K562 (cell line): ENCODE measurements around the gene BOD1L2. TPM values are rescaled to one million over a fixed set of nuclear protein-coding genes. Genes with fewer than 3 reads are reported as not detected.

Source experiments
- ATAC-seq: fragments of 200-7000 bp; cut with Tn5 transposase; 3 replicates; pipeline ENCODE4 v1.9.1; 2020; ENCODE audit warnings: moderate library complexity
- BruUV-seq: library from RNA; stranded (reverse); fragments of 400-500 nt; replicated peaks from 2 replicates; lab custom pipeline; 2021; lab: Mats Ljungman, UMichigan
- CTCF ChIA-PET: fragments of 300-600 bp; formaldehyde crosslinking; extraction: SDS; loops from one replicate; lab custom pipeline; 2021; ENCODE audit warnings: low intra/inter-chr PET ratio; lab: Yijun Ruan, JAX
- POLR2A ChIA-PET: fragments of 300-600, 350-650 bp; sonication (Branson Sonifier 250); formaldehyde crosslinking; extraction: SDS; loops from one replicate; lab custom pipeline; 2021; ENCODE audit warnings: antibody characterized with exemption, inconsistent platforms; lab: Yijun Ruan, JAX
- DNase-seq, 4 experiments: peaks; one replicate each; pipeline versions ENCODE4 v3.0.0 to v3.0.0-alpha.2; 2011 to 2018; ENCODE audit warnings: low spot score in 3 of 4, mixed read lengths in 3 of 4; ENCODE audit errors: extremely low read depth in 1 of 4
- FAIRE-seq: peaks from 2 replicates; lab custom pipeline; 2011; peaks lifted over from hg19 to GRCh38; lab: Jason Lieb, UNC
- H2AFZ ChIP-seq: 2 replicates; pipeline ENCODE4 v1.6.0; 2011; ENCODE audit warnings: low read depth, low read length, control low read depth, inconsistent platforms
- H3K27ac ChIP-seq: fragments of 200-600 bp; 3 replicates; pipeline ENCODE4 v1.8.0; 2011; ENCODE audit warnings: low read depth, mild to moderate bottlenecking, control low read depth, inconsistent platforms, low read length, moderate library complexity, mixed read lengths; ENCODE audit errors: extremely low read depth
- H3K27me3 ChIP-seq, 2 experiments: fragments of 300-600 bp in 1 of 2; 2 replicates in 1 of 2; 3 replicates in 1 of 2; pipeline versions ENCODE4 v1.6.0 to v1.8.0; 2011; ENCODE audit warnings: inconsistent platforms in 2 of 2, low read length in 2 of 2, mild to moderate bottlenecking in 1 of 2, mixed read lengths in 1 of 2, moderate library complexity in 1 of 2; ENCODE audit not compliant: control insufficient read depth in 2 of 2, insufficient read depth in 2 of 2
- H3K36me3 ChIP-seq: fragments of 300-600 bp; 3 replicates; pipeline ENCODE4 v1.8.0; 2011; ENCODE audit warnings: mild to moderate bottlenecking, low read length, inconsistent platforms; ENCODE audit not compliant: control insufficient read depth, insufficient read depth
- H3K4me1 ChIP-seq, 2 experiments: fragments of 200-600 bp in 1 of 2; replicated peaks in 1 of 2; 2 replicates in 1 of 2; 3 replicates in 1 of 2; pipeline versions ENCODE4 v1.5.1 to v1.8.0; 2011; ENCODE audit warnings: inconsistent platforms in 2 of 2, low read length in 2 of 2, mild to moderate bottlenecking in 1 of 2, mixed read lengths in 1 of 2, moderate library complexity in 1 of 2; ENCODE audit not compliant: control insufficient read depth in 2 of 2, insufficient read depth in 2 of 2
- H3K4me2 ChIP-seq: 2 replicates; pipeline ENCODE4 v1.6.1; 2011; ENCODE audit warnings: low read length, control low read depth, inconsistent platforms, mixed read lengths; ENCODE audit not compliant: insufficient read depth
- H3K4me3 ChIP-seq: fragments of 200-600 bp; sonication (generic), shearing (Covaris generic); 2 replicates; pipeline ENCODE4 v1.5.1; 2016; ENCODE audit warnings: control low read depth, inconsistent platforms
- H3K79me2 ChIP-seq: fragments of 200-600 bp; 3 replicates; pipeline ENCODE4 v1.8.0; 2011; ENCODE audit warnings: low read length, inconsistent platforms; ENCODE audit not compliant: control insufficient read depth, insufficient read depth
- H3K9ac ChIP-seq, 2 experiments: 2 replicates each; pipeline versions ENCODE4 v1.6.0 to v1.6.1; 2011; ENCODE audit warnings: low read depth in 2 of 2, low read length in 2 of 2, control low read depth in 1 of 2, inconsistent platforms in 1 of 2, mild to moderate bottlenecking in 1 of 2, mixed read lengths in 1 of 2; ENCODE audit not compliant: insufficient read depth in 1 of 2
- H3K9me1 ChIP-seq: one replicate; pipeline ENCODE4 v1.6.0; 2011; ENCODE audit warnings: inconsistent platforms, mild to moderate bottlenecking, low read length, moderate library complexity; ENCODE audit not compliant: control insufficient read depth, insufficient read depth
- H3K9me3 ChIP-seq: replicated peaks from 2 replicates; pipeline ENCODE4 v1.5.1; 2011; ENCODE audit warnings: low read depth, low read length, inconsistent platforms; ENCODE audit not compliant: control insufficient read depth, insufficient read depth
- H4K20me1 ChIP-seq: replicated peaks from 2 replicates; pipeline ENCODE4 v1.6.1; 2011; ENCODE audit warnings: low read length, inconsistent platforms, mixed read lengths; ENCODE audit not compliant: control insufficient read depth, insufficient read depth
- FOS ChIP-seq: IDR thresholded peaks from 3 replicates; pipeline ENCODE4 v1.6.1; 2011; ENCODE audit not compliant: insufficient read length; ENCODE audit errors: extremely low read depth
- FOXJ2 ChIP-seq: fragments of 200-800 bp; sonication (Bioruptor generic); IDR thresholded peaks from 2 replicates; pipeline ENCODE4 v1.6.1; 2016; ENCODE audit warnings: missing genetic modification characterization, missing compliant biosample characterization
- MED1 ChIP-seq: sonication (generic); formaldehyde crosslinking; IDR thresholded peaks from 2 replicates; pipeline ENCODE4 v1.8.1; 2023; ENCODE audit warnings: missing genetic modification reagents, borderline replicate concordance
- MYC ChIP-seq, 2 experiments: fragments of 250-450 bp in 1 of 2; sonication (Bioruptor Pico) in 1 of 2; IDR thresholded peaks; 2 replicates each; pipeline versions ENCODE4 v1.5.1 to v1.6.1; 2012 to 2021; ENCODE audit warnings: low read depth in 2 of 2, borderline replicate concordance in 1 of 2, improper control_type of control experiment in 1 of 2, low read length in 1 of 2, mild to moderate bottlenecking in 1 of 2, moderate library complexity in 1 of 2
- ZNF407 ChIP-seq: fragments of 450-650 bp; IDR thresholded peaks from 2 replicates; pipeline ENCODE4 v1.6.1; 2016; ENCODE audit warnings: low read depth
- WGBS: fragments of 100-300 bp; shearing (Covaris generic); methylation state at CpG from one replicate; pipeline ENCODE4 v1.1.6; 2016; ENCODE audit warnings: low coverage, mixed read lengths; ENCODE audit not compliant: insufficient coverage; ENCODE audit errors: missing lambda C conversion rate; 5-methylcytosine and 5-hydroxymethylcytosine counted together
- in situ Hi-C: fragments of 300-500 bp; cut with MboI; formaldehyde crosslinking; loops from 4 replicates; pipeline ENCODE4 v1.15.0; 2018; ENCODE audit warnings: inconsistent platforms, mixed read lengths
- intact Hi-C: fragments of 100-400 bp; cut with micrococcal nuclease; formaldehyde crosslinking; loops from 2 replicates; pipeline ENCODE4 v1.14.2; 2022
- polyA plus RNA-seq, 8 experiments: library from polyadenylated mRNA; depleted of rRNA in 4 of 8; stranded (reverse) in 5 of 8; unstranded in 3 of 8; fragments of >200 nt; fragmentation: Nextera tagmentation in 2 of 8; fragmentation: Illumina TruSeq in 1 of 8; extraction: Ambion mirVana in 2 of 8; extraction: Trizol in 1 of 8; gene quantifications; 2 replicates each; pipeline versions ENCODE4 v1.2.1 to v1.2.3, GENCODE V29; 2011 to 2014; ENCODE audit warnings: inconsistent platforms in 1 of 8, missing spikeins in 1 of 8
- total RNA-seq, 7 experiments: library from RNA; depleted of rRNA in 6 of 7; stranded (reverse); fragments of >200 nt in 6 of 7; fragmentation: Illumina TruSeq in 2 of 7; extraction: Trizol in 2 of 7; gene quantifications; 2 replicates each; pipeline versions ENCODE4 v1.2.1 to v1.2.3, GENCODE V29; 2011 to 2021; ENCODE audit warnings: low replicate concordance in 1 of 7
- TF ChIP-seq, protein P1 (sequence below): sonication (generic); formaldehyde crosslinking; IDR thresholded peaks from 2 replicates; pipeline ENCODE4 v1.8.0; 2022; ENCODE audit warnings: mild to moderate bottlenecking, missing genetic modification reagents
- TF ChIP-seq, protein P2 (sequence below): IDR thresholded peaks from 2 replicates; pipeline ENCODE4 v1.6.1; 2016; ENCODE audit warnings: missing genetic modification characterization, missing compliant biosample characterization

BOD1L2 gene
- total and polyA plus RNA-seq, 9 of the 15 experiments (the other 6 are each of a cell fraction or from before 2014, with no cell fraction given) = 0.03 TPM; not detected in 8

- no TSS peak for BruUV-seq
- Histone ChIP-seq H3K27ac (no peak overlapping the region), H3K27me3 (peaks cover 0 to 19% of the 10 kb centered on the region in 2 experiments; a peak in 2 of 5 replicates), H4K20me1 (no peaks in the 10 kb centered on the region), H3K4me1 (peaks cover 0 to 4% of the 10 kb centered on the region in 2 experiments; a peak in 2 of 5 replicates), H3K36me3 (no peaks in the 10 kb centered on the region), H2AFZ (no peak overlapping the region), H3K9me3 (no peaks in the 10 kb centered on the region), H3K4me2 (no peak overlapping the region), H3K9me1 (no peaks in the 10 kb centered on the region), H3K79me2 (no peaks in the 10 kb centered on the region), H3K9ac (no peak overlapping the region), H3K4me3 (no peak overlapping the region)
- ChIA-PET CTCF (no interaction called here), POLR2A (interaction anchor here (1.4 kb wide), 1 partner anchor 12 kb away, joined by 4 read pairs; no protein-coding TSS in a partner anchor)
- ATAC-seq (no peak), FAIRE-seq (no peak), DNase-seq (no peak)
- intact Hi-C loops = no loop called here
- 5% methylated on average over 6 of the region's 6 CpGs for WGBS
- in situ Hi-C loops = no loop called here
- no peak for TF ChIP-seq MYC (IDR thresholded peaks at IDR 0.05; ENCODE audit: low read depth, low read length)
- no peak for TF ChIP-seq MYC (CRISPR knock-in tag; IDR thresholded peaks at IDR 0.05; ENCODE audit: borderline replicate concordance, low read depth)
- no peak for TF ChIP-seq FOS
- TF ChIP-seq, protein P1, sequence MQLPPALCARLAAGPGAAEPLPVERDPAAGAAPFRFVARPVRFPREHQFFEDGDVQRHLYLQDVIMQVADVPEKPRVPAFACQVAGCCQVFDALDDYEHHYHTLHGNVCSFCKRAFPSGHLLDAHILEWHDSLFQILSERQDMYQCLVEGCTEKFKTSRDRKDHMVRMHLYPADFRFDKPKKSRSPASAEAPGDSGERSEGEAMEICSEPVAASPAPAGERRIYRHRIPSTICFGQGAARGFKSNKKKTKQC (CRISPR knock-in tag) = no peak
- TF ChIP-seq, protein P2, sequence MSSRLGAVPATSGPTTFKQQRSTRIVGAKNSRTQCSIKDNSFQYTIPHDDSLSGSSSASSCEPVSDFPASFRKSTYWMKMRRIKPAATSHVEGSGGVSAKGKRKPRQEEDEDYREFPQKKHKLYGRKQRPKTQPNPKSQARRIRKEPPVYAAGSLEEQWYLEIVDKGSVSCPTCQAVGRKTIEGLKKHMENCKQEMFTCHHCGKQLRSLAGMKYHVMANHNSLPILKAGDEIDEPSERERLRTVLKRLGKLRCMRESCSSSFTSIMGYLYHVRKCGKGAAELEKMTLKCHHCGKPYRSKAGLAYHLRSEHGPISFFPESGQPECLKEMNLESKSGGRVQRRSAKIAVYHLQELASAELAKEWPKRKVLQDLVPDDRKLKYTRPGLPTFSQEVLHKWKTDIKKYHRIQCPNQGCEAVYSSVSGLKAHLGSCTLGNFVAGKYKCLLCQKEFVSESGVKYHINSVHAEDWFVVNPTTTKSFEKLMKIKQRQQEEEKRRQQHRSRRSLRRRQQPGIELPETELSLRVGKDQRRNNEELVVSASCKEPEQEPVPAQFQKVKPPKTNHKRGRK (tag) = no peak
- no peak for TF ChIP-seq MED1 (CRISPR knock-in tag)
- no peak for TF ChIP-seq ZNF407
- TF ChIP-seq FOXJ2 (tag) = no peak
Observed at GRCh38 chr18:57122936-57123510, 23.9 kb upstream of the BOD1L2 start.
